ENCODE results near the gene GDF15.

GDF15 gene

DNA sequence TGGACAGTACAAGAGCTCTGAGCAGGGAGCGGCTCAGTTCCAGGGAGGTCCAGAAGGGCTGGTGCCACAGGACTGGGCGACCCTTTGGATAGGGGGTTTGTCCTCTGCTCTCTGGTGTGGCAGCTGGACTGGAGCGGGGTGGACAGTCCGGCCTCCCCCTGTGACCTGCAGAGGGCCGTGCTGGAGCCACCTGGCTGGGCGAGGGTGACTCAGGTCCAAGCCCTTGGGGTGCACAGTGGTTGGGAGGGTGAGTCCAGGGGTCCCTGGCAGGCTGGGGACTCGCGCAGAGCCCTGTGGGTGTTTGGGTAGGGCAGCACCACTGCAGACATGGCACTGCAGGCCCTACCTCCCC, 40.4 kb downstream of the GDF15 start:
- Mint-ChIP-seq H3K4me1 (ENCODE audit: low read depth) (peaks cover 33% of the 10 kb centered on the region), H3K4me3 (no peak overlapping the region), H3K27me3 (no peaks in the 10 kb centered on the region), H3K9me3 (ENCODE audit: low read depth) (no peaks in the 10 kb centered on the region), H3K27ac (no peak overlapping the region), H3K36me3 (no peaks in the 10 kb centered on the region)

DNA sequence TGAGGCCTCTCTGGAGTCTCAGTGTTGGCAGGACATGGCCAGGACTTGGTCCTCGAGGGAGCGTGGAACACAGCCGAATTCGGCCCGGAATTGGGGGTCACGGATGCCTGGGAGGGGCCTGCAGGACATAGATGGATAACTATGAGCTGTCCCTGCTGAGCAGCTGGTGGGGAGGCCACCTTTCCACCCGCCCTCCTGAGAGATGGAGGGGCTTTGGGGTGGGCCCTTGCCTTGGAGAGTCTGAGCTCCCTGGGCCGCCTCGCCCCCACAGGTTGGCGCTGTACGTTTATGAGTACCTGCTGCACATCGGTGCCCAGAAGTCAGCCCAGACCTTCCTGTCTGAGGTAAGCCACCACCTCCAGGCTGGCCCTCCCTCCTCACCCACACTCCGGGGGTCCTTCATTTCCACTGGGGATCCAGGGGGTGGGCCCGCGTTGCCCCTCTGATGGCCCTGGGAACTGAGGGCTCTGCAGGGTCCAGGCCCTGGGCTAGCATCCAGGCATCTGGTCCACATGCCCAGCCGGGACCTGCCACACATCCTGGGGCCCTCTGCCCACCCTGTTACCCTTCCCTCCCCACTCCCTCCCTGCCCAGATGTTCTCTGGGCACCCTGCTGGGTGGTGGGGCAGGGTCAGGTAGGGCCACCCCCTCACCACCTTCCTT, 41.3 kb downstream of the GDF15 start:
- no peaks in the 10 kb centered on the region for H3K36me3 Mint-ChIP-seq
- peaks cover 28% of the 10 kb centered on the region for H3K4me1 Mint-ChIP-seq (ENCODE audit: low read depth)
- H3K4me3 Mint-ChIP-seq, result no peak overlapping the region
- no peaks in the 10 kb centered on the region for H3K27me3 Mint-ChIP-seq
- no peaks in the 10 kb centered on the region for H3K9me3 Mint-ChIP-seq (ENCODE audit: low read depth)
- no peak overlapping the region for H3K27ac Mint-ChIP-seq

DNA sequence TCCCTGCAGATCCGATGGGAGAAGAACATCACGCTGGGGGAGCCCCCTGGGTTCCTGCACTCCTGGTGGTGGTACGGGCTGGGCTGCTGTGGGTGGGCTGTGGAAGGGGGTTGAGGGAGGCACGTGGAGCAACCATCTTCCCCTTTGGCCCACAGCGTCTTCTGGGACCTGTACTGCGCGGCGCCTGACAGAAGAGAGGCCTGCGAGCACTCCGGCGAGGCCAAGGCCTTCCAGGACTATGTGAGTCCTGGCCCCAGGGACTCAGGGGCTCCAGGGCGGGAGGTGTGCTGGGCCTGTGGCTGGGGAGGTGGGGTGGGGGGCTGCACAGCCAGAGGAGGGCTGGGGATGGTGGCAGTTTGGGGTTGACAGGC, 41.8 kb downstream of the GDF15 start:
- Mint-ChIP-seq H3K27me3 (no peaks in the 10 kb centered on the region), H3K4me1 (ENCODE audit: low read depth) (peaks cover 29% of the 10 kb centered on the region), H3K9me3 (ENCODE audit: low read depth) (no peaks in the 10 kb centered on the region), H3K36me3 (no peaks in the 10 kb centered on the region), H3K27ac (no peak overlapping the region), H3K4me3 (no peak overlapping the region)

DNA sequence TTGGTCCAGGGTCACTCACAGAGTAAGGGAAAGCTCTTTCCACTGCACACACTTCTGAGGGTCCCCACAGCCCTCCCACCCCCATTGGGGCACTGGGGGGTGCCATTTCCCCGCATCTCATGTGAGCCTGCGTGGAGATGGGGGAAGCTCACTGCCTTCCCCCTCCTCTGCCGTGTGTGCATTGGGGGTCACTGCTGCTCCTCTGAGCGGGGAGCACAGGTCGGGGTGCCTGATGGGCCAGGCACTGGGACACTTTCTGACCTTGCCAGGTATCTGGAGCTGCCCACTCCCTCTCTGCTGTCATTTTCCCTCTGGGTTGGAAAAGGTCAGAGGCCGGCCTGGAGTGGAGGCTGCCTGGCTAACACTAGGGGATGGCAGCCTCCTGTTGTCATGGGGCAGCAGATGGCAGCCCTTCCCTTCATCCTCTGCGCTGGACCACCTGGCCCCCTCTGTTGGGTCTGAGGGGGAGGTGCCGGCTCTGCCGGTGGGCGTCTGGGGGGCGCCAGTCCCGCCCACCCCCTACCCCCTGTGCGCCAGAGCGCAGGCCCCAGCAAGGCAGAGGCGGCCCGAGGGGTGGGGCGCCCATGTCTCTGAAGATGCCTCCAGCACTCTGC, 42.3 kb downstream of the GDF15 start:
- no peaks in the 10 kb centered on the region for H3K9me3 Mint-ChIP-seq (ENCODE audit: low read depth)
- H3K4me1 Mint-ChIP-seq (ENCODE audit: low read depth), result peaks cover 24% of the 10 kb centered on the region
- H3K4me3 Mint-ChIP-seq, result no peak overlapping the region
- H3K27me3 Mint-ChIP-seq, result no peaks in the 10 kb centered on the region
- H3K27ac Mint-ChIP-seq, result no peak overlapping the region
- no peaks in the 10 kb centered on the region for H3K36me3 Mint-ChIP-seq

DNA sequence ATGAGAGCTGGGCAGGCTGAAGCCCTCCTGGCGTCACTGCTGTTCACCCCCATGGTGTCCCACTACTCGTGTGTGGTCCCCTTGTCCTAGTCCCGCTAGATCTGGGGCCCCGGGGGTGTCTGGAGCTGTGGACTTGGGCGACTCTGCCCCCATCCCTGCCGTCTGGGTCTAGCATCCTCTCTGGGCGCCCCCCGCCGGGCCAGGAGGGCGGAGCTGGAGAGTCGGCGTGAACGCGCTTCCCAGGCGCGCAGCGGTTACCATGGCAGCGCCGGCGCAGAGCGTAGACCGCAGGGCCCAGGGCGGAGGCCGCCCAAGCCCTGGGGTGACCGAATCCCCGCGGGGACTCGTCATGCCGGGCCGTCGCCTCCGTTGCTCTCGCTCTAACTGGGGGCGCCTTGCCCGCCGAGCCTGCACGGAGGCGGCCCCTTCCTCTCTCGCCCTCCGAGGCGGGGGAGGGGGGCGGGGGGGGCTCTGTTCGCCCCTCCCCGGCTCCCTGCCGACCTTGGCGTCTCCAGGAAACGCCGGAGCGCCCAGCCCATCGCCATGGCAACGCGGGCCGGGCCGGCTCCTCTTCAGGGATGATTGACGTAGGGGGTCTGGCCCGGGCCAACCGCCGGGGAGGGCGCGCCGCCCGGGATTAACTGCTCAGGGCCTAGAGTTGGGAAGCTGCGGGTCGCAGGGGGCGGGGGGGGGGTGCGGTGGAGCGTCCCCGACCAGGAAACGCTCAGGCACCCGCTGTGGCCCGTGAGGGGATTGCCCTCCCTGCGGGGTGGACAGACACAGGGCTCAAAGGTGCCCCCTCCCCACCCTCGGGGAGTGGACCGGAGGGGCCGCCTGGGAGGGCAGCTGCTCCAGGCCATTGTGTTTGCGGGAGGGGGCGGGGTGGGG, 43.1 kb downstream of the GDF15 start:
- H3K27ac Mint-ChIP-seq, result no peak overlapping the region
- no peak overlapping the region for H3K4me3 Mint-ChIP-seq

DNA sequence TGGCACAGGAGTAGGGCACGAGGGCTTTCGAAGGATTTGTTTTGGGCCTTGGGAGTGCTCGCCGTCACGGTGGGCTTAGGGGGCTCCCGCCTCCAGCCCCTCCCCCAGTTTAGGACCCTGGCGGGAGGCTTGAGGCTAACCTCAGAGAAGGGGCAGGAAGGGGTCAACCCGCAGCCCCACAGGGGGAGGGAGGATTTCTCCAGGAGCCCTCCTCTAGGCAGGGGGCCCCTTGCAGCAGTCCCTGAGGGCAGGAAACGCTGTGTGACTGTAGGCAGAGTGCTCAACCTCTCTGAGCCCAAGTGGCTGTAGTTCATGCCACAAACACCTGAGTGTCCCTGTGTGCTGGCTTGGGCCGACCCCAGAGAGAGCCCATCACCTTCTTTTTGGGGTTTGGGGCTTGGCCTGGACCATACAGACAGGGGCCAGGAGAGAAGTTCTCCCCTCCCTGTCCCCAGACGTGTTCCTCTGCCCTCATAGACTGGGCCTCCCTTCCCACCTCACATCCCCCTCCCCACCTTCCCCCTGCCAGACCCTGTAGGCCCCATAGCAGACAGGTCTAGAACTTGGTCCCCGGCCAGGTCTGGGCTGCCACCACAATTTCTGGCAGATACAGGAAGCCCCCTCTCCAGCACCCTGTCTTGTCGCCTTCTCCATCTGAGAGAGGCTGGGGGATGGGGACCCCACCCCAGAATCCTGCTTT, 43.9 kb downstream of the GDF15 start:
- H3K9me3 Mint-ChIP-seq (ENCODE audit: low read depth), result no peaks in the 10 kb centered on the region
- no peaks in the 10 kb centered on the region for H3K27me3 Mint-ChIP-seq
- peaks cover 25% of the 10 kb centered on the region for H3K4me1 Mint-ChIP-seq (ENCODE audit: low read depth)
- peak overlapping the region; percentile 69 for H3K4me3 Mint-ChIP-seq
- no peak overlapping the region for H3K27ac Mint-ChIP-seq
- no peaks in the 10 kb centered on the region for H3K36me3 Mint-ChIP-seq

More for the DNA sequence above, 43.1 kb downstream of the GDF15 start:
- Mint-ChIP-seq H3K36me3 (no peaks in the 10 kb centered on the region), H3K27me3 (no peaks in the 10 kb centered on the region), H3K4me1 (ENCODE audit: low read depth) (peaks cover 24% of the 10 kb centered on the region), H3K9me3 (ENCODE audit: low read depth) (no peaks in the 10 kb centered on the region)

DNA sequence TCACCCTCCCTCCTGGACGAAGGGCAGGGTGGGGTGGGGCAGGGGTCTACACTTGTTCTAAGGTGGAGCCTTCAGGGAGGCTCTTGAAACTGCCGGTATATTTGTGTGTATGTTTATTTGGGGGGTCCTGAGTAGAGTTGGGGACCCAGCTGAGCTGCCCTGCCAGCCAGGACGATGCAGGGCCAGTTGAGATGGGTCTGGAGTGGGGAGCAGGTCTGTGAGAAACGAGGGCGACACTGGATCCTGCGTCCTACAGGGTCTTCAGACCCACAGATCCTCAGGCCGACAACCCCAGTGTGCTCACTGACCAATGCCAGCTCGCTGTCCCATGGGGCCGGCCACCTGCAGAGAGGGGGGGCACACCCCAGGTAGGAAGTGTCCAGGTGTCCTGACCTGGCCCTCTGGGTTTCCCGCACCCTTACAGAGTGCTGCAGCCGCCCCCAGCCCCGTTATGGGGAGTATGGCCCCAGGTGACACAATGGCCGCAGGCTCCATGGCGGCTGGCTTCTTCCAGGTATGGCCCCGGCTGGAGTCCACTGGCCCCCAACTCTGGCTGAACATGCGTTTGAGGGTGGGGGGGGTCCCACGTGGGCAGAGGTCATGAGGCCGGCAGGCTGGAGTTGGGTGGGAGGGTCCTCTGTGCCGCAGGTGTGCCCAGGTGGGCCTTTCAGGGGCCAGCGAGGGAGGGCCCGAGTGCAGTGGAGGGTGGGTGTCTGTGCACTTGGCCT, 44.6 kb downstream of the GDF15 start:
- Mint-ChIP-seq H3K36me3 (no peaks in the 10 kb centered on the region), H3K9me3 (ENCODE audit: low read depth) (no peaks in the 10 kb centered on the region), H3K27ac (no peak overlapping the region), H3K4me3 (peak overlapping the region; percentile 54), H3K4me1 (ENCODE audit: low read depth) (peaks cover 25% of the 10 kb centered on the region), H3K27me3 (no peaks in the 10 kb centered on the region)

DNA sequence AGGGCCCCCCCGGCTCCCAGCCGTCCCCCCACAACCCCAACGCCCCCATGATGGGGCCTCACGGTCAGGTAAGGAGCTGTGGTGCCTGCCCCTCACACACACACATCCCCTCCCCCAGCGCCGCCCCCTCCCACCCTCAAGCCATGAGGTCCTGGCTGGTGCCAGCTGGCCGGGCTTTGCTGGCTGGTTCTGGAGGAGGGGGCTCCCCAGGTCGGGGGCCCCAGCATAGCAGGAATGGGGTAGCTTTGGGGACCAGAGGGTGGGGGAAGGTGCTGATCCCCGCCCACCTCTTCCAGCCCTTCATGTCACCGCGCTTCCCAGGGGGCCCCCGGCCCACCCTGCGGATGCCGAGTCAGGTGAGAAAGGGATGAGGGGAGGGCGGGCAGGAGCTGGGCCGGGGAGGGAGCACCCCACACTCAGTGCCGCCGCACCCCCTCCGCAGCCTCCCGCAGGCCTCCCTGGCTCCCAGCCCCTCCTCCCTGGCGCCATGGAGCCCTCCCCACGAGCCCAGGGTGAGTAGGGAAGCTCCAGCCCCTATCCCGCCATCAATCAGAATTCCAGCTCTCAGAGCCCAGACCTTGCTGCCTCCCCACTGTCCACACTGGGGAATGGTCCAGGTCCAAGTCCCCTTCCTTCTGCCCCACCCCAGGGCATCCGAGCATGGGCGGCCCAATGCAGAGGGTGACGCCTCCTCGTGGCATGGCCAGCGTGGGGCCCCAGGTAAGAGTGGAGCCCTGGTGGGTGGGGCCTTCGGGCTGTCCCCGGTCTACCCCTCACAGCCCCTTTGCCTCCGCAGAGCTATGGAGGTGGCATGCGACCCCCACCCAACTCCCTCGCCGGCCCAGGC, 45.6 kb downstream of the GDF15 start:
- Mint-ChIP-seq H3K4me1 (ENCODE audit: low read depth) (peaks cover 23% of the 10 kb centered on the region), H3K4me3 (no peak overlapping the region), H3K9me3 (ENCODE audit: low read depth) (no peaks in the 10 kb centered on the region), H3K27ac (no peak overlapping the region), H3K36me3 (no peaks in the 10 kb centered on the region), H3K27me3 (no peaks in the 10 kb centered on the region)

DNA sequence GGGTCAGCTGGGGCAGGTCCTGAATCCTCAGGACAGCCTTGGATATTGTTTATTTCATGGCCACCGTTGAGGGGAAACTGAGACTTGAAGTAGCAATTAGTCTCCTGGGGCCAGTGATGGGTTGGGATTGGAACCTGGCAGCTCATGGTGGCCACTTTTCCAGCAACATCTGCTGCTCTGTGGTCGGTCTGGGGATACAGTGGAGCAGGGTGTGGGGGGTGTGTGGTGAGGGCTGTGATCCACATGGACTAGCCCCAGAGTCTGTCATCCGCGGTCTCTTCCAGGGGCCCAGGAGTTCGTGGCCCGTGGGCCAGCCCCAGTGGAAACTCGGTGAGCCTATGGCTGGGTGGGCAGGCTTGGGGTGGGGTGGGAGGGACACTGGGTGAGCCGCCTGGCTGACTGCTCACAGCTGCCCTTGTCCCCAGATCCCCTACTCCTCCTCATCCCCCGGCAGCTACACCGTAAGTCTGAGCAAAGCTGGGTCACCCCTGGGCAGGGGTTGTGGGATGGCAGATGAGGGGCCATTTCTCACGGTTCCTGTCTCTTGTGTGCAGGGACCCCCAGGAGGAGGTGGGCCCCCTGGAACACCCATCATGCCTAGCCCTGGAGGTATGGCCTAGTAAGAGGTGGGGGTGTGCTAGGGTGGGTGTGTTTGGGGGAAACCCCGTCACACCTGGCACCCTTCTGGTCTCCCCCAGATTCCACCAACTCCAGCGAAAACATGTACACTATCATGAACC, 46.5 kb downstream of the GDF15 start:
- Mint-ChIP-seq H3K27ac (peak overlapping the region; percentile 50), H3K9me3 (ENCODE audit: low read depth) (no peaks in the 10 kb centered on the region), H3K27me3 (no peaks in the 10 kb centered on the region), H3K36me3 (no peaks in the 10 kb centered on the region), H3K4me1 (ENCODE audit: low read depth) (peaks cover 23% of the 10 kb centered on the region), H3K4me3 (peak overlapping the region; percentile 77)

DNA sequence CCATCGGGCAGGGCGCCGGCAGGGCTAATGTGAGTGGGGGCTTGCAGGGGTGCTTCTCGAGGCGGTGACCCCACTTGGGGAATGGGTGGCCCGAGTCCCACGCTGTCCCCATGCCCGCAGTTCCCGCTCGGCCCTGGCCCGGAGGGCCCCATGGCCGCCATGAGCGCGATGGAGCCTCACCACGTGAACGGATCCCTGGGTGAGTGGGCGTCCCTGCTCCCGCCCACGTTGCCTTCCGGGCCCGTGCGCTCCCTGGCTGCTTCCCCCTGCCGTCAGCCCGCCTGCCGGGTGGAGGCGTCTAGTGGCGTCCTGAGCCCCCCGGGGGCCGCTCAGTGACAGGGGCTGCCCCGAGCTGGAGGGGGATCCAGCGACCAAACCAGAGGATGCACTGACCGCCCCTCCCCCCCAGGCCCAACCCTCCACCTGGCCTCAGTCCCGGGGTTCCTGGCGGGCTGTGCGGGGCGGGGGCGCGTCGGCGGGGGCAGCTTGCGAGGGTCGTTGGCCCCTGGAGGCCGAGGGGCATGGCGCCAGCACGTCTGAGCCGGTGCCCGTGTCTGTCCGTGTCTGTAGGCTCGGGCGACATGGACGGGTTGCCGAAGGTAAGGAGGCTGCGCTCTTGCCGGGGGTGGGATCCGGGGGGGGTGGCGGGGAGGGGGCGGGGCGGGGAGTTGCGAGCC, 47.2 kb downstream of the GDF15 start:
- Mint-ChIP-seq H3K27me3 (no peaks in the 10 kb centered on the region), H3K4me3 (peak overlapping the region; percentile 77), H3K4me1 (ENCODE audit: low read depth) (peaks cover 23% of the 10 kb centered on the region), H3K27ac (peak overlapping the region; percentile 50), H3K9me3 (ENCODE audit: low read depth) (no peaks in the 10 kb centered on the region), H3K36me3 (no peaks in the 10 kb centered on the region)

DNA sequence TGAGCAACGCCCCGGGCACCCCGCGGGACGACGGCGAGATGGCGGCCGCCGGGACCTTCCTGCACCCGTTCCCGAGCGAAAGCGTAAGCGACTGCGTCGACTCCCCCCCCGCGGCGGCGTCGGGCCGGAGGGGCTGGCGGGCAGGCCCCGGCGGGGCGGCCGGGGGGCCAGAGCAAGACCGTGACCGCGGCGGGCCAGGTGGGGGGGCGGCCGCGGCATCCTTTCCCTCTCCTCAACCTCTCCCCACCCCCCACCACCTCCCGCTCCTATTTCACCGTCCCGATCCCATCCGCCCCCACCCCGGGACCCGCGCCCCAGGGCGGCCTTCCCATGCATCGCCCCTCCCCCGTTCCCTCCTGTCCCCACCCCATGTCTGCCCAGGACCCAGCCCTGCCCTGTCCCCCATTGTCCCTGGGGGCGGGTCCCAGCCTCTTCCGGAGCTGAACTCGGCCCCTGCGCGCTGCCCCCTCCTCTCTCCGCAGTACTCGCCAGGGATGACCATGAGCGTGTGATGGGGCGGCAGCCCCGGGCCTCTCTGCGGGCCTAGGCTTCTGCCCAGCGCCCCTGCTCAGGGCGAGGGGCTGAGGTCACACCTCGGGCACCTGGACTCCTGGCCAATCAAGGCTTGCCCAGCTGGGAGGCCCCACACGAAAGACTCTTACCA, 47.9 kb downstream of the GDF15 start:
- Mint-ChIP-seq H3K27ac (peak overlapping the region; percentile 34), H3K9me3 (ENCODE audit: low read depth) (no peaks in the 10 kb centered on the region), H3K4me3 (peak overlapping the region; percentile 60), H3K27me3 (no peaks in the 10 kb centered on the region), H3K4me1 (ENCODE audit: low read depth) (peaks cover 25% of the 10 kb centered on the region), H3K36me3 (no peaks in the 10 kb centered on the region)

DNA sequence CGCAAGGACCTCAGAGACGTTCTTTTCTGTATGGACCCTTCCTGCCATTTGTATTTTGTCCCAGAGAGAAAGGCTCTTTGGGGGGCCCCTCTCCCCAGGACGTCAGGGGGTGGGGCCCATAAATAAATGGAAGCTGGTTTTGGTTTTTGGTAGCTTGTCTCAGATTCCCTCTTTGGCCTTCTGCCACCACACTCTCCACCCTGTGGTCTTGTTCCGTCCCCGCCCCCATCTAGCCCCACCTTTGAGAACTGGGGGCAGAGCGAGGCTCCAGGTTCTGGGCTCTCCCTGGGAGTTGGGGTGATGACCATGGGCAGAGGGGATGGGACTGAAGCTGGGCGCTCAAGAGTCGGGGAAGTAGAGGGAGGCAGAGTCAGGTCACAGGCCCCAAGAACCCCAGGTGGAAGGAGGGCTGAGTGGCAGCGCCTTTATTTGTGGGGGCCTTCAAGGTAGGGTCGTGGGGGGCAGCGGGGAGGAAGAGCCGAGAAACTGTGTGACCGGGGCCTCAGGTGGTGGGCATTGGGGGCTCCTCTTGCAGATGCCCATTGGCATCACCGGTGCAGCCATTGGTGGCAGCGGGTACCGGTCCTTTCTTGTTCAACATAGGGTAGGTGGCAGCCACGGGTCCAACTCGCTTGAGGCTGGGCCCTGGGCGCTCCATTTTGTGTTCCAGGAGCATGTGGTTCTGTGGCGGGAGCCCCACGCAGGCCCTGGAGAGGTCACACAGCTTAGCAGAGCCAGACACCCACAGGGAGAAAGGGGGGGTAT, 48.6 kb downstream of the GDF15 start:
- Mint-ChIP-seq H3K27me3 (no peaks in the 10 kb centered on the region), H3K9me3 (ENCODE audit: low read depth) (no peaks in the 10 kb centered on the region), H3K27ac (peak overlapping the region; percentile 34), H3K36me3 (no peaks in the 10 kb centered on the region), H3K4me1 (ENCODE audit: low read depth) (peaks cover 24% of the 10 kb centered on the region), H3K4me3 (peak overlapping the region; percentile 60)
